BLaER1 treated with 17β-estradiol and CSF1 and Interleukin-3, amounts not matched to agents 10 nM and 100 nM (cell line): ENCODE measurements around the gene ANGEL2.
A peak's percentile ranks its signal among the peaks of the same experiment; 100 is the strongest.

Experiments
- H3K27ac ChIP-seq, 11 experiments: shearing (Covaris generic); formaldehyde crosslinking; 2 replicates each; pipeline ENCODE4 v1.8.1; 2022
- H3K27me3 ChIP-seq, 11 experiments: shearing (Covaris generic); formaldehyde crosslinking; 2 replicates each; pipeline ENCODE4 v1.8.1; 2022
- H3K36me3 ChIP-seq, 11 experiments: shearing (Covaris generic); formaldehyde crosslinking; 2 replicates each; pipeline ENCODE4 v1.8.1; 2022
- H3K4me1 ChIP-seq, 10 experiments: shearing (Covaris generic); formaldehyde crosslinking; 2 replicates each; pipeline ENCODE4 v1.8.1; 2022
- H3K4me2 ChIP-seq, 11 experiments: shearing (Covaris generic); formaldehyde crosslinking; 2 replicates each; pipeline ENCODE4 v1.8.1; 2022
- H3K4me3 ChIP-seq, 10 experiments: shearing (Covaris generic); formaldehyde crosslinking; 2 replicates each; pipeline ENCODE4 v1.8.1; 2022
- H3K9ac ChIP-seq, 11 experiments: shearing (Covaris generic); formaldehyde crosslinking; 2 replicates each; pipeline ENCODE4 v1.8.1; 2022
- H3K9me3 ChIP-seq, 11 experiments: shearing (Covaris generic); formaldehyde crosslinking; replicated peaks in 1 of 11; 2 replicates each; pipeline ENCODE4 v1.8.1; 2022
- H4K20me1 ChIP-seq, 11 experiments: shearing (Covaris generic); formaldehyde crosslinking; 2 replicates each; pipeline ENCODE4 v1.8.1; 2022
- Cebpa-rat ChIP-seq, 11 experiments: shearing (Covaris generic); IDR thresholded peaks; 2 replicates each; pipeline ENCODE4 v1.8.1; 2022

ANGEL2 gene

DNA sequence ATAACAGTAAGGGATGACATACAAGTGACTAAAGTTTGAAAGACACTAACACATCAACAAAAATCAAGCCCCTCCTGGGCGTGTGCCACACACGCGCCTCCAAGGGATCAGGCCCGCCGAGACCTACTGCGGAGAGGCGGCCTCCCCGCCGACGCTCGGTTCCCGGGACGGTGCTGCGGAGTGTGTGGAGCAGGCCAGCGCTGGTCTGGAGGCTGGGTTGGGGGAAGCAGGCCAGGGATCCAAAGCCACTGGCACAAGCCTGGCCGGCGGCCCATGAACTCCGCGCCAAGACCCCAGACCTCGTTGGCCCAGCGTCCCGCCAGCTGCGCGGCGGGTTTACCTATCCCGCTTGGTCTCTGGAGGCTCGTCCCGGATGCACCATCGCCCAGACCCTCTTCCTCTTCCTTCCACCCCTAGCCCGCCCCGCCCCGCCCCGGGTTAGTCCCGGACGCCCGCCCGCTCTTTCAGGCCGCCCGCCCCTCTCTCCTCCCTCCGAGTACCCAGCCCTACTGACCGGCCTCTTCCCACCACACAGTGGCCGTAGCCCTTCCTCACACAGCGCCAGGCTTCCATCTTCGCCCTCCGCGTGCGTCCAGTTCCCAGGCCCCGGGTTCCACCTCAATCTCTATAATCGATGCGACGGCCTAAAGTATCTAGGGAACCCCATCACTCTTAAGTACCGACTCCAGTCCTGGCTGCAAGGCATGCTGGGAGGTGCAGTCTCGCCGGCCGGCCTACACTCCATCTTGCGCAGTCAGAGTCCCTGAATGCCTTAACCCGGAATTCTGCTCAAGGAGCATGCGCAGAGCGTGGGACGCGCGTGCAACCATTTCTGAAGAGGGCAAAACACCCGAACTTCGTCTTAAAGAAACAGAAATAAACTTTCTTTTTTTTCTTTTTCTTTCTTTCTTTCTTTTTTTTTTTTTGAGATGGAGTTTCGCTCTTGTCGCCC, at the start of gene ANGEL2:
Gene ANGEL2, minus strand, starts transcription at position 769 of the 952 bp plus-strand sequence. Its CDS starts 196 bp downstream, at position 573.
- peak within 1 kb of the TSS; percentile 72 to 92 (median 86) for H3K4me2 ChIP-seq
- no peak for TF ChIP-seq Cebpa-rat (IDR thresholded peaks at IDR 0.05)
- H3K27ac ChIP-seq = peak within 1 kb of the TSS; percentile 75 to 98 (median 96)

DNA sequence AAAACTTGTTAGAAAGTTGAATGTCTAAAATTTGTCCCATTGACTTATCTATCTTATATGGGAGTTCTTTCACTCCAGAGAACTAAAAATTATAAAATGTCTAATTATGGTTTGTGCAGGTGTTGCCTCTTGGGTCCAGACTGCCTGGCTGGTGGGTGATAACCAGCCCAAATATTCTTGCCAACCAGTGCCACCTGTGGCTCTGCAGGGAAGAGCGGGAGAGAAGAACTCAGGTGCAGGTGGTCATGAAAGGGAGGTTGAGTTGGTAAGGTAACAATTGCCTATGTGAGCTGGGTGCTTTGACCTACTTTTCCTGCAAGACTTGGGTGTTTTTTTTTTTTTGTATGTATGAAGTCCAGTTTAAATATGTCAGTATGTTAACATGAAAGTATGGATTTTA, 45.6 kb upstream of the ANGEL2 start:
- no peak for TF ChIP-seq Cebpa-rat (IDR thresholded peaks at IDR 0.05)
- Histone ChIP-seq H3K4me1 (peaks cover 0 to 8% (median 0%) of the 10 kb centered on the region in 10 experiments; a peak in 2 of 20 replicates), H3K9ac (no peak overlapping the region), H3K4me2 (no peak overlapping the region), H3K4me3 (no peak overlapping the region), H4K20me1 (peaks cover 0 to 71% (median 8%) of the 10 kb centered on the region in 11 experiments; a peak in 10 of 22 replicates), H3K27ac (no peak overlapping the region), H3K9me3 (peaks cover 10 to 21% (median 15%) of the 10 kb centered on the region in 11 experiments; a peak in 17 of 22 replicates), H3K36me3 (peaks cover 0 to 18% (median 0%) of the 10 kb centered on the region in 11 experiments; a peak in 4 of 22 replicates), H3K27me3 (no peaks in the 10 kb centered on the region)

More for the DNA sequence above, at the start of gene ANGEL2:
- H3K9ac ChIP-seq = peak within 1 kb of the TSS; percentile 84 to 96 (median 93)
- peaks cover 0 to 9% (median 0%) of the 10 kb centered on the region in 11 experiments; a peak in 2 of 22 replicates for H4K20me1 ChIP-seq
- peaks cover 17 to 29% (median 22%) of the 10 kb centered on the region in 10 experiments for H3K4me1 ChIP-seq
- peaks cover 16 to 31% (median 25%) of the 10 kb centered on the region in 11 experiments; a peak in 19 of 22 replicates for H3K36me3 ChIP-seq
- H3K27me3 ChIP-seq = no peaks in the 10 kb centered on the region
- H3K9me3 ChIP-seq = no peaks in the 10 kb centered on the region
- peak within 1 kb of the TSS; percentile 72 to 89 (median 81) for H3K4me3 ChIP-seq

- Histone ChIP-seq H4K20me1 (peaks cover 0 to 71% (median 13%) of the 10 kb centered on the region in 11 experiments; a peak in 10 of 22 replicates), H3K9me3 (peaks cover 10 to 21% (median 15%) of the 10 kb centered on the region in 11 experiments; a peak in 17 of 22 replicates), H3K9ac (no peak overlapping the region), H3K27ac (no peak overlapping the region), H3K27me3 (no peaks in the 10 kb centered on the region), H3K4me1 (peaks cover 0 to 8% (median 0%) of the 10 kb centered on the region in 10 experiments; a peak in 5 of 20 replicates), H3K4me3 (no peak overlapping the region), H3K36me3 (peaks cover 0 to 18% (median 0%) of the 10 kb centered on the region in 11 experiments; a peak in 4 of 22 replicates), H3K4me2 (no peak overlapping the region)
- TF ChIP-seq Cebpa-rat (IDR thresholded peaks at IDR 0.05) = no peak
Measured at GRCh38 chr1:213060836-213061235, 45.2 kb upstream of the ANGEL2 start.

DNA sequence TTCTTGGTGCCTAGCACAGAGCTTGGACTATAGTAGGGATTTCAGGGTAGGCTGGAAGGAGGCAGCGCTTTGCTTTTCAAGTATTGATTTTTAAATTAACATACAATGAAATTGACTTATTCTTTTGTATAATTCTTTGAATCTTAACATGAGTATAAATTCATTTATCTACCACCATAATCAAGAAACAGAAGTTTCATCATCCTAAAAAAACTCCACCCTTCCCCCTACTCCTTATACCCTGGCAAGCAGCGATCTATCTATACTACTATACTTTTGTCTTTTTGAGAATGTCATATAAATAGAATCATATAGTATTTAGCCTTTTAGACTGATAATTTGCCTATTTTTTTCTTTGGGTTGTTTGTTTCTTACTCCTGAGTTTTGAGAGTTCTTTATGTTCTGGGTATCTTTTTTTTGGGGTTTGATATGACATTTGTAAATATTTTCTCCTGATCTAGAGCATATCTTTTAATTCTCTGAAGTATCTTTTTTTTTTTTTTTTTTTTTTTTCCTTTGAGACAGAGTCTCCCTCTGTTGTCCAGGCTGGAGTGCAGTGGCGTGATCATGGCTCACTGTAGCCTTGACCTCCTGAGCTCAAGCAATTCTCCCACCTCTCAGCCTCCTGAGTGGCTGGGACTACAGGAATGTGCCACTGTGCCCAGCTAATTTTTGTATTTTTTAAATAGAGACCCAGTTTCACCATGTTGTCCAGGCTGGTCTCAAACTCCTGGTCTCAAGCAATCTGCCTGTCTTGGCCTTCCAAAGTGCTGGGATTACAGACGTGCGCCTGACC, 41.8 kb upstream of the ANGEL2 start:
- peaks cover 0 to 79% (median 18%) of the 10 kb centered on the region in 11 experiments; a peak in 9 of 22 replicates for H4K20me1 ChIP-seq
- peaks cover 0 to 20% (median 0%) of the 10 kb centered on the region in 11 experiments; a peak in 4 of 22 replicates for H3K36me3 ChIP-seq
- H3K27me3 ChIP-seq = no peaks in the 10 kb centered on the region
- H3K9me3 ChIP-seq = peaks cover 10 to 21% (median 15%) of the 10 kb centered on the region in 11 experiments; a peak in 17 of 22 replicates
- TF ChIP-seq Cebpa-rat (IDR thresholded peaks at IDR 0.05) = no peak
- no peak overlapping the region for H3K9ac ChIP-seq
- H3K4me1 ChIP-seq = peaks cover 0 to 36% (median 7%) of the 10 kb centered on the region in 10 experiments; a peak in 14 of 20 replicates
- no peak overlapping the region for H3K4me2 ChIP-seq
- H3K27ac ChIP-seq = no peak overlapping the region
- H3K4me3 ChIP-seq = no peak overlapping the region

GRCh38 chr1:213055767-213056166, 40.1 kb upstream of the ANGEL2 start:
- H4K20me1 ChIP-seq = peaks cover 0 to 72% (median 16%) of the 10 kb centered on the region in 11 experiments; a peak in 8 of 22 replicates
- peaks cover 13 to 23% (median 16%) of the 10 kb centered on the region in 11 experiments; a peak in 20 of 22 replicates for H3K9me3 ChIP-seq
- TF ChIP-seq Cebpa-rat (IDR thresholded peaks at IDR 0.05) = peak in 5 of 11 experiments; percentile 15 to 47 (median 23); a peak in 4 of 22 replicates
- peak overlapping the region in 4 of 11 experiments; percentile 9 to 36 (median 30); a peak in 4 of 22 replicates for H3K4me2 ChIP-seq
- H3K4me1 ChIP-seq = peaks cover 6 to 43% (median 16%) of the 10 kb centered on the region in 10 experiments; a peak in 19 of 20 replicates
- H3K27ac ChIP-seq = no peak overlapping the region
- H3K9ac ChIP-seq = no peak overlapping the region
- no peak overlapping the region for H3K4me3 ChIP-seq
- no peaks in the 10 kb centered on the region for H3K27me3 ChIP-seq
- H3K36me3 ChIP-seq = peaks cover 0 to 17% (median 0%) of the 10 kb centered on the region in 11 experiments; a peak in 4 of 22 replicates

GRCh38 chr1:213054733-213055591, 39.3 kb upstream of the ANGEL2 start:
- peaks cover 0 to 17% (median 0%) of the 10 kb centered on the region in 11 experiments; a peak in 4 of 22 replicates for H3K36me3 ChIP-seq
- peak overlapping the region in 2 of 11 experiments; percentile 7 to 25; a peak in 2 of 22 replicates for H3K4me2 ChIP-seq
- H4K20me1 ChIP-seq = peaks cover 0 to 69% (median 16%) of the 10 kb centered on the region in 11 experiments; a peak in 8 of 22 replicates
- H3K4me3 ChIP-seq = no peak overlapping the region
- H3K27me3 ChIP-seq = no peaks in the 10 kb centered on the region
- no peak for TF ChIP-seq Cebpa-rat (IDR thresholded peaks at IDR 0.05)
- H3K9ac ChIP-seq = no peak overlapping the region
- H3K27ac ChIP-seq = no peak overlapping the region
- H3K9me3 ChIP-seq = peaks cover 13 to 31% (median 24%) of the 10 kb centered on the region in 11 experiments; a peak in 20 of 22 replicates
- H3K4me1 ChIP-seq = peaks cover 6 to 44% (median 17%) of the 10 kb centered on the region in 10 experiments; a peak in 19 of 20 replicates

GRCh38 chr1:213054142-213054541, 38.5 kb upstream of the ANGEL2 start:
- Histone ChIP-seq H3K27ac (no peak overlapping the region), H3K36me3 (peaks cover 0 to 9% (median 0%) of the 10 kb centered on the region in 11 experiments; a peak in 4 of 22 replicates), H3K4me2 (peak overlapping the region in 2 of 11 experiments; percentile 86 to 87; a peak in 3 of 22 replicates), H3K9ac (no peak overlapping the region), H3K4me1 (peaks cover 6 to 52% (median 17%) of the 10 kb centered on the region in 10 experiments; a peak in 19 of 20 replicates), H3K27me3 (no peaks in the 10 kb centered on the region), H4K20me1 (peaks cover 0 to 69% (median 16%) of the 10 kb centered on the region in 11 experiments; a peak in 8 of 22 replicates), H3K9me3 (peaks cover 6 to 31% (median 23%) of the 10 kb centered on the region in 11 experiments; a peak in 20 of 22 replicates), H3K4me3 (no peak overlapping the region)
- TF ChIP-seq Cebpa-rat (IDR thresholded peaks at IDR 0.05) = no peak
